HG03039 (cell line): ENCODE data around the gene TM7SF3.
"Not testable (repeated sequence)": the region's sequence is repeated elsewhere in the genome, so short reads cannot be mapped to it uniquely, and the experiment has no call there.

Experiments
- ATAC-seq: cut with Tn5 transposase; IDR thresholded peaks from one replicate; pipeline ENCODE4 v1.9.1; 2021; ENCODE audit warnings: mild to moderate bottlenecking, moderate library complexity; ENCODE audit not compliant: unreplicated experiment

Gene TM7SF3, protein sequence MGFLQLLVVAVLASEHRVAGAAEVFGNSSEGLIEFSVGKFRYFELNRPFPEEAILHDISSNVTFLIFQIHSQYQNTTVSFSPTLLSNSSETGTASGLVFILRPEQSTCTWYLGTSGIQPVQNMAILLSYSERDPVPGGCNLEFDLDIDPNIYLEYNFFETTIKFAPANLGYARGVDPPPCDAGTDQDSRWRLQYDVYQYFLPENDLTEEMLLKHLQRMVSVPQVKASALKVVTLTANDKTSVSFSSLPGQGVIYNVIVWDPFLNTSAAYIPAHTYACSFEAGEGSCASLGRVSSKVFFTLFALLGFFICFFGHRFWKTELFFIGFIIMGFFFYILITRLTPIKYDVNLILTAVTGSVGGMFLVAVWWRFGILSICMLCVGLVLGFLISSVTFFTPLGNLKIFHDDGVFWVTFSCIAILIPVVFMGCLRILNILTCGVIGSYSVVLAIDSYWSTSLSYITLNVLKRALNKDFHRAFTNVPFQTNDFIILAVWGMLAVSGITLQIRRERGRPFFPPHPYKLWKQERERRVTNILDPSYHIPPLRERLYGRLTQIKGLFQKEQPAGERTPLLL

DNA sequence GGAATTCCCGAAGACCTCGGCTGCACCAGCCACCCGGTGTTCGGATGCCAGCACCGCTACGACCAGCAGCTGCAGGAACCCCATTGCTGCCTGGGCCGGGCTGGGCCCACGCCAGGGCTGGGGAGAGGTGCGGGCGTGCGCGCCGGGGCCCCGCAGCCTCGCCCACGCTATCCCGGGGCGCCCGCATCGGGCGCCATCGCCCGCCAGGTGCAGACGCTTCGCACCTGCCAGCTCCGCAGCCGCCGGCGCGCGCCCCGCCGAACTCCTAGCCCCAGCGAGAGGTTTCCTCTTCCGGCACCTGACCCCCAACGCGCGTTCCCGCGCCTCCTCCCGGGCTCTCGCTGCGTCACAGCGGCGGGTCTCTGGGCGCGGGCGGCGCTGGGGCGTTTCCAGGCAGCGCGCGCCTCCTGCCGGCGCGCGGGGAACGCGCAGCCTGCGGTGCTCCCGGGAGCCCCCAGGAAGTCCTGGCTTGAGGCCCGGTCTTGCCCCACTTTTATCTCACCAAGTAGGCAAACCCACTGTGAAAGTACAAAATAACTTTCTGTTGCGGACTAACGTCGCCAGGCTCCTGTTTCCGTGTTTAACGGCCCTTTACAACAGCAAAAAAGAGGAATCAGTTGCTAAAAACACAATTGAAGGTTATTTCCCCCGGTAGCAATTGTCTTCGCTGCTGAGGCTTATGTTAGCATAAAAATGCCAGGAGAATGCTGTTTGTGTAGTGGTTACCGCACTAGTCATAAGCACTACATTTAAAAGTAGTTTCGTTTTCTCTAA is at the start of gene TM7SF3:
Gene TM7SF3 (minus strand): TSS at position 300 of the 774 bp plus-strand sequence. CDS start 216 bp downstream, at position 84.
- peak; percentile 83 for ATAC-seq

DNA sequence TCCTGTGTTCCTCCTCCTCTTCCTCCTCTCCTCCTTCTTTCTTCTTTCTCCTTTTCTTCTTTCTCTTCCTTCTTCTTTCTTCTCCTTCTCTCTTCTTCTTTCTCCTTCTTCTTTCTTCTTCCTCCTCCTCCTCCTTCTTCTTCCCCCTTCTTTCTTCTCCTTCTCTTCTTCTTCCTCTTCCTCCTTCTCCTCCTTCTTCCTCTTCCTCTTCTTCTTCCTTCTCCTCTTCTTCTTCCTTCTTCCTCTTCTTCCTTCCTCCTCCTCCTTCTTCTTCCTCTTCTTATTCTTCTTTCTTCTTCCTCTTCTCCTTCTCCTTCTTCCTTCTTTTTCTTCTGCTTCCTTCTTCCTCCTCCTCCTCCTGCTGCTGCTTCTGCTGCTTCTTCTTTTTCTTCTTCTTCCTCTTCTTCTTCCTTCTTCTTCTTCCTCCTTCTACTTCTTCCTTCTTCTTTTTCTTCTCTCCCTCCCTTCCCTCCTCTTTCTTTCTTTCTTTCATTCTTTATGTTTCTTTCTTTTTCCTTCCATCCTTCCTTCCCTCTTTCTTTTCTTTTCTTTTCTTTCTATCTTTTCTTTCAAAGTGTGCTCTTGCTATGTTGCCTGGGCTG is 49.2 kb upstream of the TM7SF3 start:
- no peak for ATAC-seq

DNA sequence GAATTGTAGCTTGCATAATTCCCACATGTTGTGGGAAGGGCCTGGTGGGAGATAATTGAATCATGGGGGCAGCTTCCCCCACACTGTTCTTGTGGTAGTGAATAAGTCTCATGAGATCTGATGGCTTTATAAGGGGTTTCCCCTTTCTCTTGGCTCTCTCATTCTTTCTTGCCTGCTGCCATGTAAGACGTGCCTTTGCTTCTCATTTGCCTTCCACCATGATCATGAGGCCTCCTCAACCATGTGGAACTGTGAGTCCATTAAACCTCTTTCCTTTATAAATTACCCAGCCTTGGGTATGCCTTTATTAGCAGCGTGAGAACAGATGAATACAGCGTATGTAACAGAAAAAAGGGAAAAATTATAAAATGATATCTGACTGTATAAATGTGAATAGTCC is 47.1 kb upstream of the TM7SF3 start:
- no peak for ATAC-seq

DNA sequence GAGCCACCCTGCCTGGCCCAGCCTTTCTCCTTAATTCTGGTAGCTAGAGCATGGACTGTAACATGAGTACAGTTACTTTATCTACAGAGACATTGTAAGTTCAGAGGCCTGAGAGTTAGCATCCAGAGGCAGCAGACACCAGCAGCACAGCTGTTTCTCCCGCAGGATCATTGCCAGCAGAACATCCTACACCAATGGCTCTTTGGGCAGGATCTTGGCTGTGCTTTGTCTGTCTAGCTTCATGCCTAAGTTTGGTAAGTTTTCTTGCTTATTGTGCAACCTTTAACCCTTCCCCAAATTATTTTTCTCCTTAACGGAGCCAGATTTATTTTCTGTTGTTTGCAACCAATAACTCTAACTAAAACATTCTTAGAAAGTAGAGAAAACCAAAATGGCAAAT is 46.6 kb upstream of the TM7SF3 start:
- no peak for ATAC-seq

DNA sequence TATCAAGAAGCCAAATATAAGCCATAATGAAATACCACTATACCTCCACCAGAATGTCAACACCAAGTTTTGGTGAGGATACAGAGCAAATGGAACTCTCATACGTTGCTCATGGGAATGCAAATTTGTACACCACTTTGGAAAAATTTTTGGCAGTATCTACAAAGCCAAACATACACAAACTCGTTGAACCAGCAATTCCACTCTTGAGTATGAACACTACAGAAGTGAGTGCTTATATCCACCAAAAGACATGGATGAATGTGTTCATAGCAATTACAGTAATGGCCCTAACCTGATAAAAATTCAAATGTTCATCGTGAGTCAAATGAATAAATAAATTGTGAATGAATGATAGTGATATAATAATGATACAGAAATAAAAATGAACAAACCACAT is 43.4 kb upstream of the TM7SF3 start:
- ATAC-seq, result no peak

DNA sequence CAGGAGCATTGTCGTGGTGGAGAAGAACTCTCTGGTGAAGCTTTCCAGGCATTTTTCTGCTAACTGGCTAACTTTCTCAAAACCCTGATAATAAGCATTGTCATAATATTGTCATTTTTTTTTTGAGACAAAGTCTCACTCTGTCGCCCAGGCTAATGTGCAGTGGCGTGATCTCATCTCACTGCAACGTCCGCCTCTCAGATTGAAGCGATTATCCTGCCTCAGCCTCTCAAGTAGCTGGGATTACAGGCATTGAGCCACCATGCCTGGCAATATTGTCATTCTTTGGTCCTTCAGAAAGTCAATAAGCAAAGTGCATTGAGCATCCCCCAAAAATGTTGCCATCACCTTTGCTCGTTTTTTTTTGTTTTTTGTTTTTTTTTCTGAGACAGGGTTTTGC is 41.8 kb upstream of the TM7SF3 start:
- ATAC-seq, result no peak

DNA sequence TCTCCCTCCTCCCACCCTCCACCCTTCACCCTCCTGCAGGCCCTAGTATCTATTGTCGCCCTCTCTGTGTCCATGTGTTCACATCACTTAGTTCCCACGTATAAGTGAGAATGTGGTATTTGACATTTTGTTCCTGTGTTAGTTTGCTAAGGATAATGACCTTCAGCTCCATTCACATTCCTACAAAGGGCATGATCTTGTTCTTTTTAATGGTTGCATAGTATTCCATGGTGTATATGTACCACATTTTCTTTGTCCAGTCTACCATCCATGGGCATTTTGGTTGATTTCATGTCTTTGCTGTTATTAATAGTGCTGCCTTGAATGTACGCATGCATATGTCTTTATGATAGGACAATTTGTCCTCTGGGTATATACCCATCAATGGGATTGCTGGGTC is 38.6 kb upstream of the TM7SF3 start:
- ATAC-seq, result no peak

DNA sequence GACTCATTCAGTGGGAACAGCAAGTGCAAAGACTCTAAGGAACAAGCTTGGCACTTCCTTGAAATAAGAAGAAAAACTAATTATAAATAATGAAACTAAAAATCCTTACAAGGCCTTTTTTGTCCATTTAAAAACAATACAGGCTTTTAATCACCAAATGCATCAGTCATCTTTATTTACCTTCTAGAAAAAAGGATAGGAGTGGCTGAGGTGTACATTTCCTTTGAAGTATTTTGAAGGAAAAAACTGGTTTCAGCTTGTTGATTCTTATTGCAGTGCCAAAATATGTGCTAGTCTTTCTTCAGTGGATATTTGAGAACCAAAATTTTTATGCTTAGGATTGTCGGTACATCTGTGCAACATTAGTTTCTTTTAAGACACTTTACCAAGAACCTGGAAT is 38.0 kb upstream of the TM7SF3 start:
- ATAC-seq, result no peak

DNA sequence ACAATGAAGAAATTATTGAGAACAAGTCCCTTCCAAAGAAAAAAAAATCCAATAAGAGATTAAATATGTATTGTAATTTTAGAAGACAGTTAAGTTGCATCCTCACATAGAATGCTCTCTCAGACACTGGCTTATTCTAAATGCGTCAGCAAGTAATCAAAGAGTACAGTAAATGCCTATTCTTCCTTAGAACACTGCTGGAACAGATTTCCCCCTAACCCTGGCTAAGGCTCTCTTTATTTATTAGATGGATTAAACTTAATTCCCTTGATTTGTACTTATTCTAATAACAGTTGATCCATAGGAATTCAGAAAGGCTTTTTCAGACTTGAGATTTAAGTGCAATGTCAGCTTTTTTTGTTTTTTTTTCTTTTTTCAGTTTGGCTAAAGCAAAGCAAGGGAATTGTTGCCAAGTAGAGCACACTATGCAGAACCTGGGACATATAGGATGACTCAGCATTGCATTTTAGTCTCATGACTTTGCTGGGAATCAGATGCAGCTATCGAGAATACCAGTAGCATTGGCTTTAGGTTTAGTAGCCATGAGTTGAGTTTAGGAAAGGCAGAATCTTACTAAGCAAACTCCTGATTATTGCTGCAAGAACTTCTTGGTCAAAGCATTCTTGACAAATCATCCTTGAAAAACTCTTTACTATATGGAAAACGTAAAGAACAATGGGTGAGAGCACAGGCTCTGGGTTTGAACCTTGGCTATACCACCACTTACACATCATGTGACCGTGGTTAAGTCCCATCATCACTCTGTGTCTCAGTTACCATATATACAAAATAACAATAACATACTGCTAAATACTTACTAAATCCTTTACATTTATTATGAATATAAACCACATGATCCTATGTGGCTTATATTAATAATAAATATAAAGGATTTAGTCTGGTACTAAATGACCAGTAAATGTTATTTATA is 34.9 kb upstream of the TM7SF3 start:
- no peak for ATAC-seq

DNA sequence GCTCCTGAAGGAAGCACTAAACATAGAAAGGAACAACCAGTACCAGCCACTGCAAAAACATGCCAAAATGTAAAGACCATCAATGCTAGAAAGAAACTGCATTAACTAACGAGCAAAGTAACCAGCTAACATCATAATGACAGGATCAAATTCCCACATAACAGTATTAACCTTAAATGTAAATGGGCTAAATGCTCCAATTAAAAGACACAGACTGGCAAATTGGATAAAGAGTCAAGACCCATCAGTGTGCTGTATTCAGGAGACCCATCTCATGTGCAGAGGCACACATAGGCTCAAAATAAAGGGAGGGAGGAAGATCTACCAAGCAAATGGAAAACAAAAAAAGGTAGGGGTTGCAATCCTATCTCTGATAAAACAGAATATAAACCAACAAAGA is 27.8 kb upstream of the TM7SF3 start:
- not testable (repeated sequence) for ATAC-seq

DNA sequence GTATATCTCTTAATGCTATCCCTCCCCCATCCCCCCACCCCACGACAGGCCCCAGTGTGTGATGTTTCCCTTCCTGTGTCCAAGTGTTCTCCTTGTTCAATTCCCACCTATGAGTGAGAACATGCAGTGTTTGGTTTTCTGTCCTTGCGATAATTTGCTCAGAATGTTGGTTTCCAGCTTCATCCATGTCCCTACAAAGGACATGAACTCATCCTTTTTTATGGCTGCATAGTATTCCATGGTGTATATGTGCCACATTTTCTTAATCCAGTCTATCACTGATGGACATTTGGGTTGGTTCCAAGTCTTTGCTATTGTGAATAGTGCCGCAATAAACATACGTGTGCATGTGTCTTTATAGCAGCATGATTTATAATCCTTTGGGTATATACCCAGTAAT is 26.5 kb upstream of the TM7SF3 start:
- ATAC-seq, result not testable (repeated sequence)

DNA sequence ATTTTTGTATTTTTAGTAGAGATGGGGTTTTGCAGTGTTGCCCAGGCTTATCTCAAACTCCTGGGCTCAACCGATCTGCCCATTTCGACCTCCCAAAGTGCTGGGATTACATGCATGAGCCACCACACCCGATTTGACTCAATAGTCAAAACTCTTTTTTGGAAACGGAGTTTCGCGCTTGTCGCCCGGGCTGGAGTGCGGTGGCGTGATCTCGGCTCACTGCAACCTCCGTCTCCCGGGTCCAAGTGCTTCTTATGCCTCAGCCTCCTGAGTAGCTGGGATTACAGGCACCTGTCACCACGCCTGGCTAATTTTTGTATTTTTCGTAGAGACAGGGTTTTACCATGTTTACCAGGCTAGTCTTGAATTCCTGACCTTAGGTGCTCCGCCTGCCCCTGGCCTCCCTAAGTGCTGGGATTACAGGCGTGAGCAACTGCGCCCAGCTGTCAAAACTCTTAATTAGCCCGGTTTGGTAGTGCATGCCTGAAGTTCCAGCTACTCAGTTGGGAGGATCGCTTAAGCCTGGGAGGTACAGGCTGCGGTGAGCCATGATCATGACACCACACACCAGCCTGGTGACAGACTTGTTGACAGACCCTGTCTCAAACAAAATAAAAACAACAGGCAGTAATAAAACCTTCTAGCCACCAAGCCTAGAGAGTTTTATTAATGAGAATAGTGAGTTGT is 20.6 kb upstream of the TM7SF3 start:
- ATAC-seq, result no peak

DNA sequence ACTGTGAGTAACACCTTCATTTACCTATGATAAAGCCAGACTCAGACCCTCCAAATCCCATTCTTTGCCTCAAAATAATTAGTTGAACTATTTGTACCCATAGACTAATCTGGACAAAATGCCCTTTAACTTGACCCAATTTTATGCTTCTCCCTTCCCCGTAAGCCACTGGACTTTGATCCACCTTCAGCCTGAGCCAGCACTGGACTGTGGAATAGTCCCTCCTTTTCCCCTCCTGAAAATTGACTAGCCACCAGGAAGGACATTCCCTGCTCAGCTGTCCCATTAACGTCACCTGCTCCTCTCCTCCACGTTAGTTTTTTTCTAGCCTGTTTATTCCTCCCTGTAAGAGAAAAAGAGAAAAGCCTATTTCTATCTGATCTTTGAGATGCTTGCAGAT is 18.5 kb upstream of the TM7SF3 start:
- no peak for ATAC-seq

DNA sequence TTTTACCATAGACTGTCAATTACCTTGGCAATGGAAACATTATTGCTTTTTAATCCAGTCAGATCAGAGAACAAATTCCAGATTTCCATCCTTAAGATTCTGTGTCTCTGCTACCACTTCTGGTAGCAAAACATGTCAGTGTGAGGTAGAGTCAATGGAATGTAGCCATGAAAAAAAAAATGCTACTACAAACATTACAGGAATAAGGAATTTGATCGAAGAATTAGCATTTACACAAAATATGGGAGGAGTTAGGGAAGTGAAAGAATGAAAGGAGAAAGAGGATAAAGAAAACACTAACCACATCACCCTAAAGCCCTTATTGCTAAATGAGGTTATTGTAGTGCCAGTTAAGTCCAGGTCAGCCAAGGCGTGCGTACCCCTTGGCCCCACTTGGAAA is 17.3 kb upstream of the TM7SF3 start:
- ATAC-seq, result no peak

DNA sequence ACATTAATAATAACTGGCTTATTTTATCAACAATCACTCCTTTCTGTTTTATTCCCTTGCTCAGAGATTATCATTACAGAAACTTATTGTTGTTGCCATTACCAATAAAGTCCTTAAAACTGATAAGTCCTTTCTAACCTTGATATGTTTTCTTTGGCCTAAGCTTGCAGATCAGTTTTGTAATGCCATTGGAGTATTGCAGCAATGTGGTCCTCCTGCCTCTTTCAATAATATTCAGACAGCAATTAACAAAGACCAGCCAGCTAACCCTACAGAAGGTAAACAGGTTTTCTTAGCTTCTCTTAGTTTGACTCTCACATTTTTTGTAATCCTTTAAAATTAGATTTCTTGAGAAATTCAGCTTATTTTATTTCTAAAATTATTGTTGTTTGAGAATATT is 12.1 kb upstream of the TM7SF3 start:
- ATAC-seq, result no peak

DNA sequence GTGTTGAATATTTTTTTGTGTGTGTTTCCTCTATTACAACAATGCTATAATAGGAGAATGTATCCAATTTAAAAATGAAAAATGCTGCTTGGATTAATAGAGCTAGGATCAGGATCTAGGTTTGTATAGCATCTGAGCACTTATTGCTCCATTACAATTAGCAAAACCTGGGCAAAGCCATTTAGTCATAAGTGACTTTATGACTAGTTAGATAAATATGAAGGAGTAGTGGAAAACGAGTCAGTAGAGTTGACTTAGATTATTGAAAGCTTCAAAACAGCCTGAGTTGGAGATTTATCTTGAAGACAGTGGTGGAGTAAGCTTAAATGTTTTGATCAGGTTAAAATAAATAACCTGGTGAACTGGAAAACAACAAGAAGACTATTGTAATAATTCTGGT is 10.9 kb upstream of the TM7SF3 start:
- no peak for ATAC-seq

DNA sequence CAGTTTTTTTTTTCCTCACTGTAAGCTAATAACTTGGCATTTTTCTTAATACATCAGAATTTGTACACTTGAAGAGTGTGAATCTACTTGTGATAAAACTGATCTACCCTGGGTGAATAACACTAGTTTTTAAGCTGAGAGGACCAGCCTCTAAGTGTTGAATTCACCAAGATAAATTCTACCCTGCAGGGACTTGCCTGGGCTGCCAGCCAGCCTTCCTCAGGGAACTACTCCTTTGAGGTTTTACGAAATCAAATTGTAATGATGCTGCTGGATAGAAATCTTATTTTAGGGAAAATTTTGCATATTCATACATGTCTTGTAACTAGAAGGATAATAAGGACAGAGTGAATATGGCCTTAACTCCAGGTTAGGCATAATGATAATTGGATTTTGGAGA is 10.1 kb upstream of the TM7SF3 start:
- ATAC-seq, result no peak

DNA sequence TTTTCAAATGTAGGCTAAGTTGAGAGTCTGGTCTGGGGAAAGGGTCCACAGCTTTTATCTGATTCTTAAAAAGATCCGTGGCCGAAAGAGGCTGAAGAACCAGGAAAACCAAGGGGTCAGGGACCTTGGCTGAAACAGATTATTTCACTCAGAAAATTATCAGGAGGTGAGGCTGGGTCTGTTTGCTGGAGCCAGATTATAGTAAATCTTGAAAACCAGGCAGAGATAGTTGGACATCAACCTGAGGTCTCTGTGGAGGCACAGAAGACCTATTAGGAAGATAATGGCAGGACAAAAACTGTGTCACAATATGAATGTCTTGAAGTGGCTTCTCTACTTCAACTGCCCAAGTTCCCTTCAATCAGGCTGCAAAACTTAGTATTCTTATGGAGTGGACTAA is 6.6 kb upstream of the TM7SF3 start:
- no peak for ATAC-seq

DNA sequence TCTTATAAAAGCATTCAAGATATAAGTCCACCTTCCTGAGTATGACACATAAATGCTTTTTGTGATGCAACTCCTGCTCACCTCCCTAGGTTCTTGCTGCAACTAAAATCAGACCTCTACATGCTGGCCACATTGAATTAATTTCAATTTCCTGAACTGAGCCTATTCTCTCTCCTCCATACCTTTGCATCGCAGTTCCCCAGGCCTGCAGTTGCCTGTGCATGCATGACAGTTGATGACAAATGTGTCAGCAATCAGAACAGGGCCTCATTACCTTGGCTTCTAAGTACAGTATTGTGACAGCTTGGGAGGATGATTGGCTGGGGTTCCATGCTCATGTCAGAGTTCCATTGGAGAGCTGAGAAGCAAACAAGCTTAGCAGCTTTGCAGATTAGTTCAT is 3.9 kb upstream of the TM7SF3 start:
- ATAC-seq, result no peak
